K562 (cell line): ENCODE measurements around the gene TRIM47. TPM values are rescaled to one million over a fixed set of nuclear protein-coding genes. Genes with fewer than 3 reads are reported as not detected.

ENCODE experiments used
- ATAC-seq: fragments of 200-7000 bp; cut with Tn5 transposase; 3 replicates; pipeline ENCODE4 v1.9.1; 2020; ENCODE audit warnings: moderate library complexity
- BruUV-seq: library from RNA; stranded (reverse); fragments of 400-500 nt; replicated peaks from 2 replicates; lab custom pipeline; 2021; lab: Mats Ljungman, UMichigan
- CTCF ChIA-PET: fragments of 300-600 bp; formaldehyde crosslinking; extraction: SDS; loops from one replicate; lab custom pipeline; 2021; ENCODE audit warnings: low intra/inter-chr PET ratio; lab: Yijun Ruan, JAX
- POLR2A ChIA-PET: fragments of 300-600, 350-650 bp; sonication (Branson Sonifier 250); formaldehyde crosslinking; extraction: SDS; loops from one replicate; lab custom pipeline; 2021; ENCODE audit warnings: antibody characterized with exemption, inconsistent platforms; lab: Yijun Ruan, JAX
- DNase-seq, 4 experiments: peaks; one replicate each; pipeline versions ENCODE4 v3.0.0 to v3.0.0-alpha.2; 2011 to 2018; ENCODE audit warnings: low spot score in 3 of 4, mixed read lengths in 3 of 4; ENCODE audit errors: extremely low read depth in 1 of 4
- FAIRE-seq: peaks from 2 replicates; lab custom pipeline; 2011; peaks lifted over from hg19 to GRCh38; lab: Jason Lieb, UNC
- H2AFZ ChIP-seq: 2 replicates; pipeline ENCODE4 v1.6.0; 2011; ENCODE audit warnings: low read depth, low read length, control low read depth, inconsistent platforms
- H3K27ac ChIP-seq: fragments of 200-600 bp; 3 replicates; pipeline ENCODE4 v1.8.0; 2011; ENCODE audit warnings: low read depth, mild to moderate bottlenecking, control low read depth, inconsistent platforms, low read length, moderate library complexity, mixed read lengths; ENCODE audit errors: extremely low read depth
- H3K27me3 ChIP-seq, 2 experiments: fragments of 300-600 bp in 1 of 2; 2 replicates in 1 of 2; 3 replicates in 1 of 2; pipeline versions ENCODE4 v1.6.0 to v1.8.0; 2011; ENCODE audit warnings: inconsistent platforms in 2 of 2, low read length in 2 of 2, mild to moderate bottlenecking in 1 of 2, mixed read lengths in 1 of 2, moderate library complexity in 1 of 2; ENCODE audit not compliant: control insufficient read depth in 2 of 2, insufficient read depth in 2 of 2
- H3K36me3 ChIP-seq: fragments of 300-600 bp; 3 replicates; pipeline ENCODE4 v1.8.0; 2011; ENCODE audit warnings: mild to moderate bottlenecking, low read length, inconsistent platforms; ENCODE audit not compliant: control insufficient read depth, insufficient read depth
- H3K4me1 ChIP-seq, 2 experiments: fragments of 200-600 bp in 1 of 2; replicated peaks in 1 of 2; 2 replicates in 1 of 2; 3 replicates in 1 of 2; pipeline versions ENCODE4 v1.5.1 to v1.8.0; 2011; ENCODE audit warnings: inconsistent platforms in 2 of 2, low read length in 2 of 2, mild to moderate bottlenecking in 1 of 2, mixed read lengths in 1 of 2, moderate library complexity in 1 of 2; ENCODE audit not compliant: control insufficient read depth in 2 of 2, insufficient read depth in 2 of 2
- H3K4me2 ChIP-seq: 2 replicates; pipeline ENCODE4 v1.6.1; 2011; ENCODE audit warnings: low read length, control low read depth, inconsistent platforms, mixed read lengths; ENCODE audit not compliant: insufficient read depth
- H3K4me3 ChIP-seq: fragments of 200-600 bp; sonication (generic), shearing (Covaris generic); 2 replicates; pipeline ENCODE4 v1.5.1; 2016; ENCODE audit warnings: control low read depth, inconsistent platforms
- H3K79me2 ChIP-seq: fragments of 200-600 bp; 3 replicates; pipeline ENCODE4 v1.8.0; 2011; ENCODE audit warnings: low read length, inconsistent platforms; ENCODE audit not compliant: control insufficient read depth, insufficient read depth
- H3K9ac ChIP-seq, 2 experiments: 2 replicates each; pipeline versions ENCODE4 v1.6.0 to v1.6.1; 2011; ENCODE audit warnings: low read depth in 2 of 2, low read length in 2 of 2, control low read depth in 1 of 2, inconsistent platforms in 1 of 2, mild to moderate bottlenecking in 1 of 2, mixed read lengths in 1 of 2; ENCODE audit not compliant: insufficient read depth in 1 of 2
- H3K9me1 ChIP-seq: one replicate; pipeline ENCODE4 v1.6.0; 2011; ENCODE audit warnings: inconsistent platforms, mild to moderate bottlenecking, low read length, moderate library complexity; ENCODE audit not compliant: control insufficient read depth, insufficient read depth
- H3K9me3 ChIP-seq: replicated peaks from 2 replicates; pipeline ENCODE4 v1.5.1; 2011; ENCODE audit warnings: low read depth, low read length, inconsistent platforms; ENCODE audit not compliant: control insufficient read depth, insufficient read depth
- H4K20me1 ChIP-seq: replicated peaks from 2 replicates; pipeline ENCODE4 v1.6.1; 2011; ENCODE audit warnings: low read length, inconsistent platforms, mixed read lengths; ENCODE audit not compliant: control insufficient read depth, insufficient read depth
- ATF1 ChIP-seq, 2 experiments: fragments of 450-650 bp in 1 of 2; IDR thresholded peaks; 2 replicates each; pipeline ENCODE4 v1.6.1; 2016; ENCODE audit warnings: missing compliant biosample characterization in 1 of 2, missing genetic modification characterization in 1 of 2
- HCFC1 ChIP-seq: IDR thresholded peaks from 2 replicates; pipeline ENCODE4 v1.6.1; 2012; ENCODE audit warnings: low read depth, low read length, improper control_type of control experiment
- HDGF ChIP-seq: fragments of 450-650 bp; IDR thresholded peaks from 2 replicates; pipeline ENCODE4 v1.6.1; 2016
- KLF16 ChIP-seq: IDR thresholded peaks from 2 replicates; pipeline ENCODE4 v1.6.1; 2016; ENCODE audit warnings: antibody characterized with exemption
- NELFE ChIP-seq: IDR thresholded peaks from 2 replicates; pipeline ENCODE4 v1.6.1; 2011; ENCODE audit warnings: mild to moderate bottlenecking; ENCODE audit not compliant: insufficient read depth, insufficient read length
- PRPF4 ChIP-seq: fragments of 200-400 bp; formaldehyde crosslinking; IDR thresholded peaks from one replicate; pipeline ENCODE4 v1.6.1; 2017; ENCODE audit warnings: low read length, low read depth, mild to moderate bottlenecking; ENCODE audit not compliant: insufficient read depth, poor library complexity, severe bottlenecking
- RFX1 ChIP-seq: fragments of 450-650 bp; IDR thresholded peaks from 2 replicates; pipeline ENCODE4 v1.6.1; 2016; ENCODE audit warnings: mild to moderate bottlenecking, moderate library complexity
- SETDB1 ChIP-seq: IDR thresholded peaks from one replicate; pipeline ENCODE4 v1.6.1; 2012; ENCODE audit warnings: low read length, control low read depth, inconsistent platforms
- SMARCA5 ChIP-seq: fragments of 450-650 bp; IDR thresholded peaks from 2 replicates; pipeline ENCODE4 v1.6.1; 2016
- SMARCE1 ChIP-seq: fragments of 450-650 bp; IDR thresholded peaks from 2 replicates; pipeline ENCODE4 v1.7.1; 2016; ENCODE audit warnings: mild to moderate bottlenecking
- SRSF3 ChIP-seq: fragments of 200-400 bp; formaldehyde crosslinking; IDR thresholded peaks from 2 replicates; pipeline ENCODE4 v1.6.1; 2016; ENCODE audit warnings: mild to moderate bottlenecking, low read length, moderate library complexity; ENCODE audit not compliant: insufficient read depth
- TEAD4 ChIP-seq, 2 experiments: sonication (generic) in 1 of 2; formaldehyde crosslinking in 1 of 2; IDR thresholded peaks; 2 replicates each; pipeline versions ENCODE4 v1.6.1 to v1.8.0; 2012 to 2022; ENCODE audit warnings: borderline replicate concordance in 1 of 2, inconsistent platforms in 1 of 2, low read length in 1 of 2, mild to moderate bottlenecking in 1 of 2, missing genetic modification reagents in 1 of 2
- ZNF436 ChIP-seq: fragments of 250-450, 450-650 bp; sonication (Bioruptor Pico); formaldehyde crosslinking; IDR thresholded peaks from 2 replicates; pipeline ENCODE4 v1.7.0; 2020; ENCODE audit warnings: mild to moderate bottlenecking
- ZNF518B ChIP-seq: fragments of 250-450 bp; sonication (Bioruptor Pico); IDR thresholded peaks from 2 replicates; pipeline ENCODE4 v1.5.0; 2021; ENCODE audit warnings: mild to moderate bottlenecking, moderate library complexity
- ZNF764 ChIP-seq: fragments of 250-450 bp; sonication (Bioruptor Pico); IDR thresholded peaks from 2 replicates; pipeline ENCODE4 v1.4.0; 2020; ENCODE audit warnings: low read depth, mild to moderate bottlenecking, moderate library complexity
- WGBS: fragments of 100-300 bp; shearing (Covaris generic); methylation state at CpG from one replicate; pipeline ENCODE4 v1.1.6; 2016; ENCODE audit warnings: low coverage, mixed read lengths; ENCODE audit not compliant: insufficient coverage; ENCODE audit errors: missing lambda C conversion rate; 5-methylcytosine and 5-hydroxymethylcytosine counted together
- in situ Hi-C: fragments of 300-500 bp; cut with MboI; formaldehyde crosslinking; loops from 4 replicates; pipeline ENCODE4 v1.15.0; 2018; ENCODE audit warnings: inconsistent platforms, mixed read lengths
- intact Hi-C: fragments of 100-400 bp; cut with micrococcal nuclease; formaldehyde crosslinking; loops from 2 replicates; pipeline ENCODE4 v1.14.2; 2022
- polyA plus RNA-seq, 8 experiments: library from polyadenylated mRNA; depleted of rRNA in 4 of 8; stranded (reverse) in 5 of 8; unstranded in 3 of 8; fragments of >200 nt; fragmentation: Nextera tagmentation in 2 of 8; fragmentation: Illumina TruSeq in 1 of 8; extraction: Ambion mirVana in 2 of 8; extraction: Trizol in 1 of 8; gene quantifications; 2 replicates each; pipeline versions ENCODE4 v1.2.1 to v1.2.3, GENCODE V29; 2011 to 2014; ENCODE audit warnings: inconsistent platforms in 1 of 8, missing spikeins in 1 of 8
- total RNA-seq, 7 experiments: library from RNA; depleted of rRNA in 6 of 7; stranded (reverse); fragments of >200 nt in 6 of 7; fragmentation: Illumina TruSeq in 2 of 7; extraction: Trizol in 2 of 7; gene quantifications; 2 replicates each; pipeline versions ENCODE4 v1.2.1 to v1.2.3, GENCODE V29; 2011 to 2021; ENCODE audit warnings: low replicate concordance in 1 of 7

Gene TRIM47
- total and polyA plus RNA-seq, 9 of the 15 experiments (the other 6 are each of a cell fraction or from before 2014, with no cell fraction given) = 0.56 to 6.1 (median 3.2) TPM

- no peak for TF ChIP-seq ZNF518B (CRISPR knock-in tag)
- TF ChIP-seq SMARCA5 = no peak
- no peak for TF ChIP-seq TEAD4 (IDR thresholded peaks at IDR 0.05; ENCODE audit: low read length)
- no peak for TF ChIP-seq TEAD4 (CRISPR knock-in tag; IDR thresholded peaks at IDR 0.05; ENCODE audit: borderline replicate concordance)
Observed at GRCh38 chr17:75876190-75876937, 2.0 kb downstream of the TRIM47 start (continued).

- H3K27ac ChIP-seq = no peak overlapping the region
- BruUV-seq = no TSS peak
- H3K4me2 ChIP-seq = no peak overlapping the region
- in situ Hi-C loops (no loop called here), intact Hi-C loops (no loop called here)
- peaks cover 8 to 70% of the 10 kb centered on the region in 2 experiments for H3K4me1 ChIP-seq
- H3K9ac ChIP-seq = peak overlapping the region in 1 of 2 experiments; percentile 52; a peak in 2 of 4 replicates
- no peak for DNase-seq
- 90% methylated on average over 2 of the region's 5 CpGs for WGBS
- ATAC-seq = no peak
- no peaks in the 10 kb centered on the region for H4K20me1 ChIP-seq
- no peak for FAIRE-seq
- H3K9me3 ChIP-seq = no peaks in the 10 kb centered on the region
- H3K9me1 ChIP-seq = no peaks in the 10 kb centered on the region
- H3K27me3 ChIP-seq = no peaks in the 10 kb centered on the region
- H3K36me3 ChIP-seq = no peaks in the 10 kb centered on the region
- H3K4me3 ChIP-seq = no peak overlapping the region
- H2AFZ ChIP-seq = no peak overlapping the region
- POLR2A ChIA-PET = interaction anchor here (0.9 to 15.8 kb wide), 4 partner anchors 13 to 101 kb away, joined by 3 to 169 read pairs (median 4); partner anchors contain the start of gene TRIM65
- CTCF ChIA-PET = no interaction called here
- H3K79me2 ChIP-seq = no peaks in the 10 kb centered on the region
- TF ChIP-seq HDGF (no peak), HCFC1 (no peak), RFX1 (no peak), KLF16 (no peak), SRSF3 (no peak), NELFE (no peak), ATF1 (CRISPR knock-in tag; IDR thresholded peaks at IDR 0.05) (no peak), ATF1 (tag; IDR thresholded peaks at IDR 0.05) (no peak), ZNF764 (CRISPR knock-in tag) (no peak), ZNF436 (no peak), SMARCE1 (no peak), PRPF4 (no peak), SETDB1 (no peak)
Observed at GRCh38 chr17:75875940-75876189, 2.5 kb downstream of the TRIM47 start.
